GM18505 (cell line): ENCODE results near the gene APOB.
"Not testable (repeated sequence)": the region's sequence is repeated elsewhere in the genome, so short reads cannot be mapped to it uniquely, and the experiment has no call there.

Experiments
- ATAC-seq: cut with Tn5 transposase; IDR thresholded peaks from one replicate; pipeline ENCODE4 v1.9.1; 2021; ENCODE audit not compliant: unreplicated experiment
- POLR2A ChIP-seq: IDR thresholded peaks from 4 replicates; pipeline ENCODE4 v1.6.1; 2011; ENCODE audit warnings: borderline replicate concordance; ENCODE audit not compliant: insufficient read depth, insufficient read length; ENCODE audit errors: extremely low read depth

Gene APOB

GRCh38 chr2:21033237-21034155, 10.4 kb downstream of the APOB start:
- ATAC-seq: no peak
- no peak for TF ChIP-seq POLR2A

- ATAC-seq: no peak
- no peak for TF ChIP-seq POLR2A
Measured at GRCh38 chr2:21032338-21033236, 11.3 kb downstream of the APOB start.

- no peak for TF ChIP-seq POLR2A
- ATAC-seq: no peak
Measured at GRCh38 chr2:21030983-21031968, 12.6 kb downstream of the APOB start.

- ATAC-seq: no peak
- no peak for TF ChIP-seq POLR2A
Measured at GRCh38 chr2:21029519-21029918, 14.4 kb downstream of the APOB start.

GRCh38 chr2:21028951-21029350, 14.9 kb downstream of the APOB start:
- ATAC-seq: not testable (repeated sequence)

- TF ChIP-seq POLR2A: no peak
- ATAC-seq: no peak
Measured at GRCh38 chr2:21028021-21028947, 15.6 kb downstream of the APOB start.

- no peak for ATAC-seq
- no peak for TF ChIP-seq POLR2A
Measured at GRCh38 chr2:21026479-21027282, 17.2 kb downstream of the APOB start.

GRCh38 chr2:21025690-21026478, 18.0 kb downstream of the APOB start:
- ATAC-seq: no peak
- no peak for TF ChIP-seq POLR2A

GRCh38 chr2:21024722-21025389, 19.0 kb downstream of the APOB start:
- no peak for ATAC-seq
- no peak for TF ChIP-seq POLR2A

GRCh38 chr2:21024198-21024597, 19.7 kb downstream of the APOB start:
- no peak for TF ChIP-seq POLR2A
- no peak for ATAC-seq
